IPS-NIHi7 (cell line): Measurements from ENCODE around the gene ATP6V1B1.

Source experiments
- DNase-seq: peaks from one replicate; pipeline ENCODE4 v3.0.0; 2012; ENCODE audit warnings: mixed read lengths; ENCODE audit errors: extremely low spot score

Gene ATP6V1B1

DNA sequence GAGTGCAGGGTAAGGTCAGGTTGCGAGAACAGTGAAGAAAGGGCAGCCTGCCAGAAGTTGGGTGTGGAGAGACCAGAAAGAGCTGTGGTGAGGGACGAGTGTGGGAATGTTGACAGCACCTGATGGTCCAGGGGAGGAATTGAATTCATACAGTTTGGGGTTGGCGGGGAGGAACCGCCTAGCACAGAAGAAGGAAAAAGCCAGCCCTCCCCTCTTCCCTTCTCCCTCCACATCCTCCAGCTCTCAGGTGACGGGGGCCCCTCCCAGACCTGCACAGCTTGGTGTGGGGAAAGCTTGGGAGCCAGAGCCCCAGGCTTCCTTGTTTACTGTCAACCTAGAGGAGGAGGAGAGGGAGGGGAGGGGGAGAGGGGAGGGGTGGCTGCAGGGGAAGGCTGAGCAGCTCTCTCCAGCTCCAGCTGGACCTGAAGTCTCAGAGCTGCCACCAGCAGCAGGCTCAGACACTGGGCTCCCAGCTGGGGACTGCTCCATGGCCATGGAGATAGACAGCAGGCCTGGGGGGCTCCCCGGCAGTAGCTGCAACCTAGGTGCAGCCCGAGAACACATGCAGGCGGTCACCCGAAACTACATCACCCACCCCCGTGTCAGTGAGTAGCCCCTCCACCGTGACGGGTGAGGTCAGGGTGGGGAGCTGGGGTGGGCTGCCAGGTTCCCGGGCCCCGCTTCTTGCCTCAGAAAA is at the start of gene ATP6V1B1:
Gene ATP6V1B1, plus strand, starts transcription at position 433 of the 697 bp plus-strand sequence. Its CDS starts 55 bp downstream, at position 488.
- peak; percentile 50 for DNase-seq

DNA sequence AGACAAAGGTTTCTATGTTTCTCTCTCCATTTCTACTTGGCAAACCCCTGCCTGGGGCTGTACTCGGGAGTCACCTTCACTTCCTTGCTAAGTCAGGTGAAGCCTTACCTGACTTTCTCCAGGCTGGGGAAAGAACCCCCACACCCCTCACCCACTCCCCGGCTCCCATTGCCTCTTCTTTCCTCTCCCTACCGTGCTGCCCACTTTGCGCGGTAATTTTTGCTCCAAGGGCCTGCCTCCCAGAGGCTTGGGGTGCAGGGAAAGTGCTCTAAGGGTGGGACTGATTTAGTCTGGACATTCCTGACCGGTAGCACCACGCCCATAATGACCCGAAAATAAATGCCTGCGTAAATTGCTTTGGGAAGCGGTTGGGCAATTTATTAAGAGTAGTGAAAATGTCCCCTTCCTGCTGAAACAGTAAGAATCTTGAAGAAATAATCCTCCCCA is 49.1 kb upstream of the ATP6V1B1 start:
- no peak for DNase-seq

GRCh38 chr2:70887208-70887549 is 48.5 kb upstream of the ATP6V1B1 start:
- no peak for DNase-seq

DNA sequence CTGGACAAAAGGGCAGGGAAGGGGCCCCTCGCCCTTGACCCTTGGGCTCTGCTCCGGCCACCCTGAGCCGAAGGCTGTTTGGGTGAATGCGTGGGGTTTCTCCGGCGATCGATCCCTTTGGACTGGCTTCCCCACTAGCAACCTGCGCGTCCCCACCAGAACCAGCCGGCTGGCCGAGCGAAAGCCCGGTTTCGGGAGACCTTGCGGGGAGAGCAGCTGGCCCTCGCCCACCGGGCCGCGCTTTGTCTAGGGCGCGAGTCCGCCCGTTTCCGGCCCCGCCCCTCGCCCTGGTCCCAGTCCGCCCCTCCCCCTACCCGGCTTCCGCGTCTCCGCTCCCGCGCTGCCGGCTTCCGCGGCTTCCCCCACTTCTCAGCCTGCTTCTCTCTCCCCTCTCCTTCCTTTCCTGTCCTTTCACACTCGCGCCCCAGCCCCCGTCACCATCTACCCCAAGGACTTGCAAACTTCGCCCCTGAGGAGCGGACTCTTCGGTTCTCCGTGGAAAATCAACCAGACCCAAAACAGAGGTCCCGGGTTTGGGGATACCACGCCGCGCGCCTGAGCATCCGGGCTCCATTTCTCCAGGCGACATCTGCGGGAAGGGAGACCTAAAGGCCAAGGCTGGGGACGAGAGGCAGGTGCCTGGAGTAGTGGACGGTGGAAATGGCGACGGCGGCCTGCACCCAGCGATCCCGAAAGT is 48.0 kb upstream of the ATP6V1B1 start:
- peak; percentile 89 for DNase-seq

- DNase-seq, result no peak
Measured at GRCh38 chr2:70888366-70888922, 47.3 kb upstream of the ATP6V1B1 start.

DNA sequence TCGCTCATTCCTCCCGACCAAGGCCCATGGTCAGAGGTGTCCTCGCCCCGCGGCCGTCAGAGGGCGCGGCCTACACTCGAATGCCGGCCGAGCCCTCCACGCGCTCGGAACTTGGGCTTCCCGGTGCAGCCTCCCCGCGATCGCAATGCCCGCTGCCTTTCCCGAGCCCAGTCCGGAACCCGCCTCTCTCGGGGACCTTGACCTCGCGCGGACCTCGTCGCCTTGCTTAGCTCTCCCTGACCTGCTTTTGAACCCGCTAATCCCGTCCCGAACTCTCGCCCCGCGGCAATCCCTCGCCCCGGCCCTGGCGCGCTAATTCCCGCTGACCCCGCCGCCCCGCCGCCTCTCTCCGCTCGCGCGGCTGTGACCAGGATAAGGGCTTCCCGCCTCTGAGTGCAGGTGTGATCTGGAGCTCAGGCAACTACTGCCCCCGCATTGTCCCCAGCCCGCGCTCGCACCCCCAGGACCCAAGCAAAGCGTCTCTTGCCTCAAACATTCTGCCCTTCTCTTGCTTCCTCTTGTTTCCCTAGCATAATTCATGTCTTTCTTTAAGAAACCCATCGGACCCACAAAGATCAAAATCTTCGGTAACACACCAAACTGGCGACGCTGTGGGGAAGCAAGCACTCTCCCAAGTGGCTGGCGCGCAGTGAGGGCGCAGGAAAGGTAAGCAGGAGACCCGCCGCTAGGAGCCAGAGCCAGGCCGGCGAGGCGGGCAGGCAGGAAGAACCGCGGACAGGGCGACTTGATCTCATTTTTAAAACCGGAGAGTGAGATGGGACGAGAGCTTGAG is 46.6 kb upstream of the ATP6V1B1 start:
- peak; percentile 57 for DNase-seq

- no peak for DNase-seq
Measured at GRCh38 chr2:70889716-70890037, 46.0 kb upstream of the ATP6V1B1 start.

DNA sequence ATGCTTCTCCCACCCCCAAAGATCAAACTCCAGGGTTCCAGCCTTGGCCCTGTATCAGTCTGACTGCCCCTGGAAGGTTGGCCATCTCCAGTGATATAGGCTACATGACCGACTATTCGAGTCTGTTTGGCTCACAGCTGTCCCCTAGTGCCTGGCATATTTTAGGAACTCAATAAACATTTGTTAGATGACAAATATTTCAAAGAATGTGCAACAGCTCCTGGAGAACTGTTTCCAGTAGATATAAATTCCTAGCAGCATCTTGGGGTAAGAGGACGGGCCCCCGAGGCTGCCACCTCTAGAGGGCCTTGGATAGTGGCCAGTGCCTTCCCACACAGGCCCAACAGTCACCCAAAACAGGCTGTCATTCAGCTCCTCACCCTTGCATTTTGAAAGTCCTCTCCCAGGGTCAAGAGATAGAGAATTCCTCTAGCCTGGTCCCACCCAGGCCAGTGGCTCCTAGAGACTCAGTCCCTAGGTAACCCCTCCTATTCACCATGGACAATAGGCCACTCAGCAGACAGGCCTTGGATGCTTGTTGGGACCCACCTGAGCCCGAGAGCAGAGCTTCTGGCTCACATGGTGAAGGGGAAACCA is 45.1 kb upstream of the ATP6V1B1 start:
- no peak for DNase-seq

DNA sequence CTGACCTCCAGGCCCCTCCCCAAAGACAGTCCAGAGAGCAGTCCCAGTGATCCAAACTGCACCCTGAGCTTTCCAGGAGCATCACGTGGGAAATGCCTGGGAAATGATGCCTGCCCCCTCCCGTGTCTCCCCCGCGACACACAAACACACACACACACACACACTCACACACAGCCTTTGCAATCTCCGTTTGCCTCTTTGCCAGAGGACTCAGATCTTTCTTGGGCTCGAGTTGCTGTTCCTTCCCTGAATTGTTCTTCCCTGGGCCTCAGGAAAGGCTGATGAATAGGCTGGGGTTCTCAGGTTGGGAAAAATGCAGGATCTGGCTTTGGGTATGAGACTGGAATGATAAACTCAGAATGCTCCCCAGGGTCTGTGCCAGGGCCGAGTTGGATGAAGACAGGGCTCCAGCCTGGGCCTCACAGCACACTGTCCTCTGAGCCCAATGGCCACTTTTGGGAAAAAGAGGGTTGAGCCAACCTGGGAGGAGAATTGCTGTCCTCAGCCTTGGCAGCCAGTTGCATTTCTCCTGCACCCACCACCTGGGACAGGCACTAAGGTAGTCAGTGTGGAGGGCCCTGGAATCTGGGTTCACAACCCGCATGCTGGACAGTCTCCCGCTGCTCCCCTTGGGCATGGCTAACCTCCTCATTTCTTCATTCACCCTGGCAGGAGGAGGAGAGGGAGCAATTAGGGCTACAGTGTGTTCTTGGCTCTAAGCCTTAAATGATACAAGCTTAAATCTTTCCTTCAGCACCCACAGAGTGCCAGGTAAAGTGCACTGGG is 43.9 kb upstream of the ATP6V1B1 start:
- DNase-seq, result no peak

DNA sequence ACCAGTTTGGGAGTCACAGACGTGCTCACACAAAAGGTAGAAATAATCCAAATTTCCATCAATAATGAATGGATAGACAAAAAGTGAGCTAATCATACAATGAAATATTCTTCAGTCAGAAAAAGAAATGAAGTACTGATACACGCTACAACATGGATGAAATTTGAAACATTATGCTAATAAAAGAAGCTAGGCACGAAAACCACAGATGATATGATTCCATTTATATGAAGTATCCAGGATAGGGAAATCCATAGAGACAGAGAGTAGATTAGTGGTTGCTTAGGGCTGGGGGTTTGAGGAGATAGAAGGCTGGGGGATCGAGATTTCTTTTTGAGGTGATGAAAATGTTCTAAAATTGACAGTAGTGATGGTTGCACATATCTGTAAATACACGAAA is 43.0 kb upstream of the ATP6V1B1 start:
- no peak for DNase-seq

DNA sequence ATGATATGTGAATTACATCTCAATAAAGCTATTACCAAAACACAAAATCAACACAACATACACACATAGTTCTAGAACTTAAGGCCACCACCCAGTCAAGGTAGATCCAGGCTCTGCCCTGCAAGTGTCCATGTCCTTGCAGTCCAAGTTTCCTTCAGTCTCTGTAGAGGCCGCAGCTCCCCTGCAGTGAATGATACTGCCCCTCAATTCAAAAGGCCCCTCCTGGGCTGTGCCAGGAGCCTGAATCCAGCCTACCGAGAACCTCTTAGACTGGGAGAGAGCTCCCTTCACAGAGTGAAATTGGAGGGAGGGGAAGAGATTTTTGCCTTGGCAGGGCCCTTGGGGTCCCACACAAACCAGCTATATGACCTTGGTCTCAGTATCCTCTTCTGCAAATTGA is 42.5 kb upstream of the ATP6V1B1 start:
- DNase-seq, result no peak

DNA sequence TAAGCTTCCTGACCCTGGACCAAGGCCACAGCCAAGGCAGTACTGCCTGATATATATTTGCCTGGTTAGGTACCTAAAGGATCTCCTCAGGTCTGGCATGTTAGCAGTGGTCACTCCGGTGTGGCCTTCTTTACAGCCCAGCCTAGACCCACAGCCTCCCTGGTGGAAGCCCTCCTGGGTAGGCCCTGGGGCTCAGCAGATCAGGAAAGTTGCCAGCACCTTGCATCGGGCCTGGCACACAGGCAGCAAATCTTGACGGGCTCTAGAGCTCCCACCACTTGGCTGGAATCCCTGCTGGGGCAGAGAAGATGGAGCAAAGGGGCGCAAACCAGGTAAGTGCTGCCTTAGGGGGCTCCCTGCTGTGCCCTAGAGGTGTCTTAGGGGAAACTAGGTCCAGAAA is 40.9 kb upstream of the ATP6V1B1 start:
- DNase-seq, result no peak

GRCh38 chr2:70895249-70895648 is 40.5 kb upstream of the ATP6V1B1 start:
- no peak for DNase-seq

GRCh38 chr2:70895998-70896764 is 39.5 kb upstream of the ATP6V1B1 start:
- DNase-seq, result no peak

DNA sequence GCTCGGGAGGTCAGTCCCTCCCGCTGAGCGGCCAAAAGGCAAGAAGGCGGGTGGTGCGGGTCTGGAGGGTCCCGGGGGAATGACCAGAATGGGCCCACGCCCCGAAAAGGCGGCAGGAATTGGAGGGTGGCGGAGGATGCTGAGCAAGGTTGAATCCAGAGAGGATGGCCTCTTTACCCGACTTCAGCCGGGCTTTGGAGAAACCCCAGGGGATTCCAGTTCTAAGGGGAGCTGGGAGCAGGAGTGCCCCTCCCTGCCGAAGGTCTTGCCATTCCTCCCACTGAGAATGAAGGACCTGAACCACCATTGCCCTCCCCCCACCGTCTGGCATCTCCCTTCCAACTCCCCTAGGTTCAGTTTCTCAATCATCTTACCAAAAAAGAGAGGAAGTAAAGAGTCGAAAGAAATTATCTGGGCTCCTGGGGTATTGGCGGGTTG is 38.9 kb upstream of the ATP6V1B1 start:
- DNase-seq, result no peak

GRCh38 chr2:70897203-70897976 is 38.3 kb upstream of the ATP6V1B1 start:
- DNase-seq, result no peak

GRCh38 chr2:70897977-70898226 is 37.8 kb upstream of the ATP6V1B1 start:
- DNase-seq, result no peak

DNA sequence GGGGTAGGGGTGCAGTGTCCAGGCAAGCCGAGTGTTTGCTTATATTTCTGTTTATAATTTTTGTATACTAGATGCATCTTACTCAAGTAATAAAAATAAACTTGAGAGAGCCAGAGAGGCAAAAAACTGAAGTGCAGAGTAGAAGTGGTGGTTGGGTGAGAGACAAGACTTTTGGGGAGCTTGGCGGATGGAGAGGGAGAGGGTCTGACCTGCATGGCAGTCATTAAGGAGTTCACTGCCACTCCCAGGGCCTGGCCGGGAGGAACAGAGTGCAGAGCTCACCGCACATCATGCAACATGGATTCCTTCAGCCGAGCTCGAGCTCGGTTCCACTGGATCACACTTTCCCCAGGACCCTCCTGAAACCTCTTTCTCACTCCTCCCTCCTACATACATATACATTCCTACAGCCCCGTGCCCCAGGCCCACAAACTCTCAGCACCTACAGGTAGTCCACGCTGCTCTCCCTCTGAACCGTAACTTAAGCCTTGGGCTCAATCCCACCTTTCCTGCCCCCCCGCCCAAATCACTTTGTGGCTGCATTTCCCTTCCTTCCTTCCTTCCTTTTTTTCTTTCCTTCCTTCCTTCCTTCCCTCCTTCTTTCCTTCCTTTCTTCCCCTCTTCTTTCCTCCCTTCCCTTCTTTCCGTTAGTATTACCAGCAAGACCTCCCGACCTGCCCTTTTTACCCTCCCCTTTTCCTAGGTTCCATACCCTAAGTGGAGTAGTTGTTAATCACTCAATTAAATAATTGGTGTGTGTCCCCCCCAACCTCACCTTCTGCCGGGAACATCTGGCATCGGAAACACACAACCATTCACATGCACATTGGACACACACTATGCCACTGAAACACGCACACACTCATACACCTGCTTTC is 37.1 kb upstream of the ATP6V1B1 start:
- no peak for DNase-seq
